NCI-H510A (cell line): ENCODE results near the gene GALNT16.
A peak's percentile ranks its signal among the peaks of the same experiment; 100 is the strongest.
"Not testable (repeated sequence)": the region's sequence is repeated elsewhere in the genome, so short reads cannot be mapped to it uniquely, and the experiment has no call there.

Experiments
- DNase-seq: peaks from one replicate; lab custom pipeline; 2025; lab: John Stamatoyannopoulos, UW

GALNT16 gene

DNA sequence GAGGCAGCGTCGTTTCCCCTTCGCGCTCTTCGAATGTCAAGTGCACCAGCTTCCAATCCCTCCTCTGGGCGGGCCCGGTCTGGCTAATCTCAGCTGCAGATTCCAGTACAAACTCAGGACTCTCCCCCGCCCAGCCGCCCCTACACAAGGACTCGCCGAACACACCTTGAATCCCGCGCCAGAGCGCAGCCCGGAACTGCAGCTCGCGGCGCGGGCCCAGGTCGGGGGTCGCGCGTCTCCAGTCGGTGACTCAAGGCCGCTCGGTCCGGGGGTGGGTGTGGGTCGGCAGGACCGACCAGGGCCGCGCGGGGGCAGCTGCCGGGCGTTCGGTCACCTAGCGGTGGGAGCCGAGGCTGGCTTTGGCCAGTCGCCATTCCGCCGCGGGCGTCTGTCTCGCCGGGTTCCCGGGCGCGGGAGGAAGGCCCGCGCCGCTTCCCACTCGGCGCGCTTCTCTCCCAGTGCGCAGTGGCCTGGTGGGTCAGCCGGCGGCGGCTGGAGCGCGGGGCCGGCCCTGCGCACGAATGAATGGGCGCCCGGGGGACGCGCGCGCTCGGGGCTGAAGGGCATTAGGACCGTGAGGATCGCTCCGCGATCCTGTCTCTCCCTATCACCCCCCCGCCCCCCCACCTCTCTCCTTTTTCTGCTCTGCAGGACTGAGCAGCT is at the start of gene GALNT16:
Gene GALNT16 (plus strand): TSS at position 632 of the 663 bp plus-strand sequence. CDS start 133 bp downstream, outside the sequence.
- DNase-seq = no peak

GRCh38 chr14:69214393-69214792 is 45.6 kb upstream of the GALNT16 start:
- no peak for DNase-seq

- DNase-seq = not testable (repeated sequence)
Observed at GRCh38 chr14:69217663-69218062, 42.3 kb upstream of the GALNT16 start.

- DNase-seq = no peak
Observed at GRCh38 chr14:69224946-69225345, 35.0 kb upstream of the GALNT16 start.

DNA sequence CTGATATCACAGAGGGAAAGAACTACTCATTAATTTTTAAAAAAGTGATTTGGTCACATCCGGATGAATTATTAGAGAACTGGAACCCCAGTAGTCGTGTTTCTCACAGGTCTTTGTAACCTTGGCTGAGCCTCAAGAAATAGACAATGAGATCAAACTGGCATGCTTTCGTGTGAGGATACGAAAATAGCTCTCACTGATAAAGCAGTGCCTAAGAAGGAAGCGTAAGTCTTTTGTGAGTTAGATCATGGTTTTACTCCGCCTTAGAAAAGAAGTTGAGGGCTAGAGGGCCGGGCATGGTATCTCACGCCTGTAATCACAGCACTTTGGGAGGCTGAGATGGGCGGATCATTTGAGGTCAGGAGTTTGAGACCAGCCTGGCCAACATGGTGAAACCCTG is 33.8 kb upstream of the GALNT16 start:
- DNase-seq = no peak

DNA sequence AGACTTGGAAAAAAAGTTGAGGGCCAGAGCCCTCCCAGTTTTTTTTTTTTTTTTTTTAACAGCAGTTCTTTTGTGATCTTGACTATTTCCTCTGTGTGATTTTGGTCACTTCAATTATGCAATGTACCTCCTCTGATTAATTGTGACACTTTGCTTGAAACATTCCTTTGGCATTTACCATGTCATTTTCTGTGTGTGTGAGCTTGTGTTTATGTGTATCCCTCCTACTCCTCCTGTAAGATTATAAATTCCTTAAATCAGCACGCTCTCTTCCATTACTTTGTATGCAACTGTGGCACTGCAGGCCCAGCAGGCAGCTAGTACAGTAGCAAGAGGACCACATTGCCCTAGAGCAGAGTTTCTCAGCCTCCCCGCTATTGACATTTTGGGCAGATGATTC is 33.2 kb upstream of the GALNT16 start:
- DNase-seq = no peak

DNA sequence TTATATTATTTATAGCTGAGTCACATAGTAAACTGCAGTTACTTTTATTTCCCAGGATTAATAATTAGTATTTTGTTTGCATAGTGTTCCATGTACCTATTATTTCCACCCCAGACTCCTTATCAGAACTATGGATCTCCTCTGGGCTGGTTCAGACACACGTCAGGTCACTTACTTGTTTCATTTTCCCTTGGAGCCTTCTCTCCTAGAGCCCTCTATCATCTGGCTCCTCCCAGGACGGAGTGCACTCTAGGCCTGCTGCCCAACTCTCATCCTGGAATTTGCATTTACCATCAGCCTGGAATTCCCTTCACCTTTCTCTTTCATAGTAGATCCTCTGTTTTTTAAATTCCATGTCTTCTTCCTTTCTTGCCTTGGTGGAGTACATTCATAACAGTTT is 28.5 kb upstream of the GALNT16 start:
- DNase-seq = no peak

DNA sequence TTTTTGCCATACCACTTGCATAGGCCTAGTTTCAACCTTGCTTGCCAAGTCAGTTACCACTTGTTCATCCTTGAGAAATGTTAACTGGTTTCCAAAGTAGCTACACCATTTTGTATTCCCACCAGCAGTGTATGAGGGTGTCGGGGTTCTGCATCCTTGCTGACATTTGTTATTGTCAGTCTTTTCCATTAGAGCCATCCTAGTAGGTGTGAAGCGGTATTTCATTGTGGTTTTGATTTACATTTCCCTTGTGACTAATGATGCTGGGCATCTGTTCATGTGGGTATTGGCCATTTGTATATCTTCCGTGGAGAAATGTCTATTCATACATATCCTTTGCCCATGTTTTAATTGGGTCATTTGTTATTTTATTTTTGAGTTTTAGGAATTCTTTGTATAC is 27.6 kb upstream of the GALNT16 start:
- DNase-seq = no peak

- DNase-seq = no peak
Observed at GRCh38 chr14:69234106-69234505, 25.9 kb upstream of the GALNT16 start.

DNA sequence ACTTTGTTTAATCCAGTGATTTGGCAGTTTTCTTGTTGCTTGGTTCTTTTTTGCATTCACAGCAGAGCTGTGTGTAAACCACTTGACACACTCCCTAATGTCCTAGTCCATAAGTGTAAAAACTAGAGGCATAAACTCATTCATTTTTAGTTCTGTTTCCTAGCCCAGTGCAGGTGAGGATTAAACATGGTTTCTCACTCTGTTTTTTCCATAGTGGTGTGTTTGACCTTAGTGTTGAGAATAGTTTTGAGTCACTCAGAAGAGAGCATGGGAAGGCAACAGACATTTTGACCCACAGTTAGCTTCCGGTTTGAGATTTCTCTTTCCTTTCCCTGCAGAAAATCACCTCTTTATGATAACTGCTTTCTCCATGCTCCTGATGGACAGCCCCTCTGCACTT is 24.2 kb upstream of the GALNT16 start:
- no peak for DNase-seq

DNA sequence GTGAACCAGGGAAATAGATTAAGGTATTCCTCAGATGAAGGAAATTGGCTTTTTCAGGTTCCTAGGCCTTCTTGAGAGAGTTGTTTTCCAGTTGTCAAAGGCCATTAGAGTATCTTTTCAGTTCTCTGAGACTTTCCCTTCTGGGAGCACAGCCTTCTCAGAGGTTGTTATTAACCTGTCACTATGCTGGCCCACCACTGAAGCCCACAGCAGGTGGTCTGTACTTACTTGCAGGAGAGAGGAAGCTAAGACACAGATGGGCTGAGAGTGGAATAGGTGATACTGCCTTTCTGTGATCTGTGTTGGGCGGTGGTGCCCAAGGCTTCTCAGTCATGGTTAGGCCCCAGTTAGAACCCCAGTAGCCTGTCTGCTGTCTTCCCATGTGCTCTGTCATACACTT is 22.8 kb upstream of the GALNT16 start:
- no peak for DNase-seq

DNA sequence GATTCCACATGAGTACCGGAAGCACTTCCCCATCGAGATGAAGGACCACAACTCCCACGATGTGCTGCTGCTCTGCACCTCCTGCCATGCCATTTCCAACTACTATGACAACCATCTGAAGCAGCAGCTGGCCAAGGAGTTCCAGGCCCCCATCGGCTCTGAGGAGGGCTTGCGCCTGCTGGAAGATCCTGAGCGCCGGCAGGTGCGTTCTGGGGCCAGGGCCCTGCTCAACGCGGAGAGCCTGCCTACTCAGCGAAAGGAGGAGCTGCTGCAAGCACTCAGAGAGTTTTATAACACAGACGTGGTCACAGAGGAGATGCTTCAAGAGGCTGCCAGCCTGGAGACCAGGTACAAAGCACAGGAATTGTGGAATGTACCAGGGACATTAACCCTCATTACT is 22.4 kb upstream of the GALNT16 start:
- DNase-seq = no peak

GRCh38 chr14:69238883-69239282 is 21.1 kb upstream of the GALNT16 start:
- no peak for DNase-seq

DNA sequence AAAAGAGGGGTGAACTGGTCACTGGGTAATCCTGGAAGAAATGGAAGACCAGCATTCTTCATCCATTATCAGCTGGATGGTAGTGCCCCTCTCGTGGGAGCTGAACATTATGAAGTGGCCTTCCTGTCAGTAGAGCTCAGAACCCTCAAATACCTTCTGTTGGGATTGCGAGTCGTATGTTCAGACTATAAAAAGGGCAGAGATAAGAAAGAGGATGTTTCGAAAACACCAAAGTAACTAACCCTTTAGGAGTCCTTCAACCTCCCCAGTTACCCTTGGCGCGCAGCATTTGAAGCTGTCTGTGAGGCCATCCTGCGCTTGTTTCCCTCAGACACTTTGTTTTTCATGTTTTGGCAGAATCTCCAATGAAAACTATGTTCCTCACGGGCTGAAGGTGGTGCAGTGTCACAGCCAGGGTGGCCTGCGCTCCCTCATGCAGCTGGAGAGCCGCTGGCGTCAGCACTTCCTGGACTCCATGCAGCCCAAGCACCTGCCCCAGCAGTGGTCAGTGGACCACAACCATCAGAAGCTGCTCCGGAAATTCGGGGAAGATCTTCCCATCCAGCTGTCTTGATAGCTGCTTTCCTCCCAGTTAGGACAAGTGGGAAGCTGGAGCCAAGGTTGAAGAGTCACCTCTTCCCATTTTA is 19.3 kb upstream of the GALNT16 start:
- no peak for DNase-seq

DNA sequence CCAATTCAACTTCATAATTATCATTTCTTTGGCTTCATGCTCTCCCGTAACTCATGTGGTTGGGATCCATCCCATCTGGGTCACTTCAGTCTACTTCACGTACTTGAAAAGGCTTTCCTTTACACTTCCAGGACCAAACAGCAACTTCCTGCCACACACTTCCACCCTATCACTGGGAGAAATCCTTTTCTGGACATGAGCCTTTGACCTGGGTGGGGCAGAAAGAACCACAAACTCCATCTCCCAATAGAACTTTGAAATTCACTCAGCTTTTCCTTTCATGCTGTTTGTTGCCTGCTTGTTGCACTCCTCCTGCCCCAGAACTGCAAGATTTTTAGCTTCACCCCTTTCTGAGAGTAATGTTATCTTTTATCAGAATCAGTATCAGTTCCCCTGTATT is 18.4 kb upstream of the GALNT16 start:
- no peak for DNase-seq

- DNase-seq = no peak
Observed at GRCh38 chr14:69242311-69243224, 17.4 kb upstream of the GALNT16 start.

DNA sequence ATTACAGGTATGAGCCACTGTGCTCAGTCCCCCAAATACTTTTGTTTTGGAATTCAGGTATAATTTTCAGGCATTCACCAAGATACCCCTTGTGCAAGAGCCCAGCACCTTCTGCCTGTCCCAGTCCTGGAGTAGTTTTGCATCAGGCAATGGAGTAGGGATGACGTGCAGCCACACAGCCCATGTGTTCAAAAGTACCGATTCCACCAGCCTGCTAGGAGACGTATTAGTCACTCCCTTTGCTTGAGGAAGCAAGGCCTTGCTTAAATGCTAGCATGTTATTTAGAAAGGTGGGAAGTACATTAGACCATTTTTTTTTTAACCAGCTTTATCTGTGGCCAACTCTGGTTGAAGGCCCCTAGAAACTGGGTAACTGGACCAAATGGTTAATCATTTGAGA is 15.0 kb upstream of the GALNT16 start:
- no peak for DNase-seq

GRCh38 chr14:69246331-69246730 is 13.6 kb upstream of the GALNT16 start:
- DNase-seq = peak; percentile 38

DNA sequence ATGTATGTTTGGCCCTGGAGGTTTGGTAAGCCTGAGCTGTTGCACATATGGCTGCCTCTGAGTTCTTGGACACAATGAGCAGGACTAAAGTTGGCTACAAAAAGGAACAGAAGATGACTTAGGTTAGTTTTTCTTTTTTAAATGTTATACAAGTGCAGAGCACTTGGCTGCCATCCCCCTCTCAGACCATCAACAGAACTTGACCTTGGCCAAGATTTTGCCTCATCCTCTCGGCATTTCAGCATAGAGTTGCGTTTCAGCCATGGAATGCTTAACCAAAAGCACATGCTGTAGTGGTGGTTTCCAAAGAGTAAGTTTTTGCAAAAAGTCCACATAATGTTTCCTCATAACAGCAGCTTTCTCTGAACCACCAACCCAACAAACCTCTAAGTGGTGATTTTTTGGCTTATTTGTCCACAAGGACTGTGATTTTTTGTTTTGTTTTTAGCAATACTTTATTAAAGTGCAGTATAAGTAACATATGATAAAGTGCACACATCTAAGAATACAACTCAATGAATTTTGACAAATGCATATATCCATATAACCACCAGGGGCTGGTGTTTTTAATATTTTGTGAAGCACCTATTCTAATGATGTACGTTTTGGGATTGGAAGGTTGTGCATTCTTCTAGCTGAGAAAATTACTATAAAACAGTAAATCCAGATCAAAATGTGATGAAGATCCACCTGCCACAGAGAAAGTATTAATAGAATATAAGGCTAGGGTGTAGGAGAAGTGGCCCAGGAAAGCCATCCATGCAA is 12.1 kb upstream of the GALNT16 start:
- no peak for DNase-seq

DNA sequence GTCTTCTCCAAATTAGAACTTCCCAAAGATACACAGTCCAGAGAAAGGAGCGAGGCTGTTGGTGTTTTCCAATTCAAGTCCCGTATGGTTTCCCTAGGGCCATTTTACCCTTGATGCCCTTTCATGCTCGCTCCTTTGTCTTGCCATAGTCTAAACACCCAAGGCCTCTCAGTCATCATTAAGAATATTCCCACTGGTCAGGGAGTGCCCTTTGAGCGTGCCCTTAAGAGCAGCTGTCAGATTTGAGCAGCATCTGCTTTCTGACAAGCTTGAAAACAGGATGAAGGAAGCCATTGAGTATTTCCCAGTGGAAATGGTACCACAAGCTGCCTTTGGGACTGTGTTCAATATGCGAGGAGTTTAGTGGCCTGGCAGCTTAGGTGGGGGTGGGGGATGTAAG is 10.4 kb upstream of the GALNT16 start:
- no peak for DNase-seq

DNA sequence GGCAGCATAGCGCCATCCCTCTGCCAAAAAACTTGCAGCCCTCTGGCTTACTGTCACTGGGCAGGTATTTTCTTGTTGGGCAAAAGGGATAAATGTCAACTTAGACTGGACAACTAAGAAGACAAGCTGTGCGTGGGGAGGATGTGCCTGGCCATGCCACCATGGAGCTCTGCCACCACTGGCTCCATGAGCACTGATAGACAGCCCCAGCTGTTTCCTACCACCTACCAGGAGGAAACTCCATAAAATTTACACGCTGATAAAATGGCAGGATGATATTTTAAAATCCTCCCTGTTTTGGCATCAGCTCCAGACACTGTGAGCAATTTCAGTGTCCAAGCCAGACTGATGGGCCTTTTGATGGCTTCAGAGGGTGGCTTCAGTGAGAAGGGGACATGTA is 7.1 kb upstream of the GALNT16 start:
- DNase-seq = no peak

DNA sequence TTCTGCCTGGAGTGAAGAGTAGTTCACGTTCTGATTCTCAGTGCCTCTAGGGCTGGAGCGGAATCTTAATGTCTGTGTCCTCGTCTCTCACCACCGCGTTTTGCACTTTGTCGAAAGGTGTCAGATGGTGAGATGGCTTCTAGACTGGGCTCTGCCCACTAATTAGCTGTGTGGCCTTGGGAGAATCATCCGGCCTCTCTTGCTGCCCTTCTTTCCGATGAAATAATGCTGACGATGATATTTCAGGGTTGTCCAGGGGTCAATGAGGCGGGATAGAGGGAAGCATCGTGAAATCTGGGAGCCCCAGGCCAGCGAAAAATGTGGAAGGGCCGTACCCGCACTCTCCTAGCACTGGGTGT is 811 bp upstream of the GALNT16 start:
- DNase-seq = no peak
